GM12801 (cell line): ENCODE results near the gene ZNRF3.

Source experiments
- TF ChIP-seq, protein P1 (sequence below): IDR thresholded peaks from one replicate; pipeline ENCODE4 v1.5.1; 2011; ENCODE audit warnings: control low read depth; ENCODE audit not compliant: insufficient read length; ENCODE audit errors: extremely low read depth

ZNRF3 gene

DNA sequence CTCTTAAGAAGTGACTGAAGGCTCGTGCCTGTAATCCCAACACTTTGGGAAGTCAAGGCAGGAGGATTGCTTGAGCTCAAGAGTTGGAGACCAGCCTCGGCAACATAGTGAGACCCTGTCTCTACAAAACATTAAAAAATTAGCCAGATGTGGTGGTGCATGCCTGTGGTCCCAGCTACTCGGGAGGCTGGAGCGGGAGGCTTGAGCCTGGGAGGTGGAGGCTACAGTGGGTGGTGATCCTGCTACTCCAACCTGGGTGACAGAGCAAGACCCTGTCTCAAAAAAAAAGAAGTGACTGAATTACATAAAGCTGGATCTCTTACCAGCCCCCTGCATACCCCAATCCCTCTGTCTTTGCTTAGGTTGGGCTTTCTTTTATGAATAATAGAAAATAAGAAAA, 120.2 kb downstream of the ZNRF3 start:
- TF ChIP-seq, protein P1, sequence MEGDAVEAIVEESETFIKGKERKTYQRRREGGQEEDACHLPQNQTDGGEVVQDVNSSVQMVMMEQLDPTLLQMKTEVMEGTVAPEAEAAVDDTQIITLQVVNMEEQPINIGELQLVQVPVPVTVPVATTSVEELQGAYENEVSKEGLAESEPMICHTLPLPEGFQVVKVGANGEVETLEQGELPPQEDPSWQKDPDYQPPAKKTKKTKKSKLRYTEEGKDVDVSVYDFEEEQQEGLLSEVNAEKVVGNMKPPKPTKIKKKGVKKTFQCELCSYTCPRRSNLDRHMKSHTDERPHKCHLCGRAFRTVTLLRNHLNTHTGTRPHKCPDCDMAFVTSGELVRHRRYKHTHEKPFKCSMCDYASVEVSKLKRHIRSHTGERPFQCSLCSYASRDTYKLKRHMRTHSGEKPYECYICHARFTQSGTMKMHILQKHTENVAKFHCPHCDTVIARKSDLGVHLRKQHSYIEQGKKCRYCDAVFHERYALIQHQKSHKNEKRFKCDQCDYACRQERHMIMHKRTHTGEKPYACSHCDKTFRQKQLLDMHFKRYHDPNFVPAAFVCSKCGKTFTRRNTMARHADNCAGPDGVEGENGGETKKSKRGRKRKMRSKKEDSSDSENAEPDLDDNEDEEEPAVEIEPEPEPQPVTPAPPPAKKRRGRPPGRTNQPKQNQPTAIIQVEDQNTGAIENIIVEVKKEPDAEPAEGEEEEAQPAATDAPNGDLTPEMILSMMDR, result no peak

DNA sequence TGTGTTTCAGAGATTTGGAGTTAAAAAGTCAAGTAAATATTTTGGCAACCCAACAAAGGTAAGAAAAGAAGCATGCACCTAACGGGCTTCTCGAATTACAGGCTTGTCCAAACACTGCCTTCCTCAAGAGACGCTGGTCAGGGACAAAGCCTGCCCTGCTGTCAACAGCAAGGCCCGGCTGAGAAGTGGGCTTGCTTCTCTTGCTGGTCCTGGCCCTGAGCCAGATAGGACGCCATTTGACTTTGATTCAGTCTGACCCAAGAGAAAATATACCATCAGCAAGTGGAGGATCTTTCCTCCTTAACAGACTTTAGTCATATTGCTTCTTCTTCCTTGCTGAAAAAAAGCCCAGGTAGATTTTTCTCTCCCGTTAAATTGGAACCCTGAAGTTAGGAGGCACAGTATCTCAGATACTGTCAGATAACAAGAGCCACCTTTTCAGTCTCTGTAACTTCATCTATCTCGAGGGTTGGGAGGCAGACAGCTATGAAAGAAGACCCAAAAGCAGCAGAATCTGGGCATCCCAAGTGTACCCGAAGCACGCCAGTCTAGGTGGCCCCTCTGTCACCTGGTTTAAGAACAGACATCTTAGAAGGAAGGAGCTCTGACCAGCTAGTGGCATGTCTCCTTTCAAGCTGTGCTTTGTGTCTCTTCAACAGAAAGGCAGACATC, 120.7 kb downstream of the ZNRF3 start:
- TF ChIP-seq, protein P1, result no peak

GRCh38 chr22:29004647-29005371, 121.4 kb downstream of the ZNRF3 start:
- TF ChIP-seq, protein P1, result no peak

DNA sequence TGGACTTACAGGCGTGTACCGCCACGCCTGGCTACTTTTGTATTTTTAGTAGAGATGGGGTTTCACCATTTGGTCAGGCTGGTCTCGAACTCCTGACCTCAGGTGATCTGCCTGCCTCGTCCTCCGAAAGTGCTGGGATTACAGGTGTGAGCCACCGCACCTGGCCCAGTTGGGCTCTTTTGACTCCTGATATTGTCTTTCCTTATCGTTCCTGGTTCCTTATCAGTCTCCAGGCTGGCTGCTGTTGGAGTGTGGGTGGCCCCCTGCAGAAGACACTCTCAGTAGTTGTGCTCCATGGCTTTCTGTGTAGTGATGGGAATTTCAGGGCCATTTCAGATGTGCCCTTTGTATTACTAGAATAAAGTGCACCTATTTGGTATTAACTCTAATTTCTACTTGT, 123.0 kb downstream of the ZNRF3 start:
- TF ChIP-seq, protein P1, result no peak

DNA sequence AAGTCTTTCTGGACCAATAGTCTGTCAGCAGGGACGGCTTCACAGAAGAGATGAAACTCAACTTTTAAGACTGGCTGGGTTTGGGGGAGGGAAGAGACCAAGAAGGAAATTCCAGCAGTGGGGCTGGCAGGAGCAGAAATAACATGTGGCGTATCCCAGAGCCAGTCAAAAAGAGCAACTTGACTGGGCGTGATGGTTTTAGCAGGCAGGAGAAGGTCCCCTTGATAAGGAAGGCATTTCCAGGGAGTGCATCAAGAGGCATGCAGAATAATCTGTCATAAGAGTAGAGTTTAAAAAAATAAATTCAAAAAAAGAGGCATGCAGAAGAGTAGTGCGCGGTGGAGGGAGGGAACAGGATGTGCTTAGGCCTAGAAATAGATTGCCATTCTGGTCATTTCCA, 125.8 kb downstream of the ZNRF3 start:
- TF ChIP-seq, protein P1, result no peak

GRCh38 chr22:29011240-29012100, 128.1 kb downstream of the ZNRF3 start:
- TF ChIP-seq, protein P1, result no peak

- TF ChIP-seq, protein P1, result no peak
These were observed 128.7 kb downstream of the ZNRF3 start for GRCh38 chr22:29012101-29012433.
